Measurements from ENCODE around the gene KRTAP4-1. TPM values are rescaled to one million over a fixed set of nuclear protein-coding genes. Genes with fewer than 3 reads are reported as not detected.
"Not testable (repeated sequence)": the region's sequence is repeated elsewhere in the genome, so short reads cannot be mapped to it uniquely, and the experiment has no call there.

The KRTAP4-1 gene
- total RNA-seq = not detected in 2 replicates
- not detected in 2 replicates for polyA plus RNA-seq
- not detected in 2 replicates for polyA plus RNA-seq (2011; cell fraction: cytosol; rRNA removed)
- not detected in 2 replicates for polyA plus RNA-seq (2011; cell fraction: nucleus; rRNA removed)
- polyA plus RNA-seq (2012) = not detected in 2 replicates
- not detected in 2 replicates for polyA minus RNA-seq
- polyA minus RNA-seq (2011; cell fraction: cytosol; rRNA and poly(A)+ RNA removed) = not detected
- not detected in 2 replicates for polyA minus RNA-seq (2011; cell fraction: nucleus; rRNA and poly(A)+ RNA removed)
- not detected for Bru-seq, nascent RNA
- BruChase-seq, experiment 1, labeled RNA remaining after a 6-hour chase = not detected
- not detected for BruChase-seq, experiment 2, labeled RNA remaining after a 2-hour chase
- long read RNA-seq = 0 reads

DNA sequence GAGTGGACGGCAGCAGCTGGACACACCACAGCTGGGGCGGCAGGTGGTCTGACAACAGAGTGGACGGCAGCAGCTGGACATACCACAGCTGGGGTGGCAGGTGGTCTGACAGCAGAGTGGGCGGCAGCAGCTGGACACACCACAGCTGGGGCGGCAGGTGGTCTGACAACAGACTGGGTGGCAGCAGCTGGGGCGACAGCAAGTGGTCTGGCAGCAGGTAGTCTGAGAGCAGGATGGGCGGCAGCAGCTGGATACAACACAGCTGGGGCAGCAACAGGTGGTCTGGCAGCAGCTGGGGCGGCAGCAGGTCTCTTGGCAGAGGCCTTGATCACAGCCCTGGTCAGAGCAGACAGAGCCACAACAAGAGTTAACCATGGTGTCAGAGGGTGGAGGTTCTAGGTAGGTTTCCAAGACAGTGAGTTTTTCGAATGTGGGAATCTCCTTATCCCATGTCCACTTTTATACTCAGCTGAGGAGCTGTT is at the start of gene KRTAP4-1:
Gene KRTAP4-1 (minus strand): TSS at position 432 of the 482 bp plus-strand sequence. CDS start 57 bp downstream, at position 375.
- DNase-seq (ENCODE audit: low read depth, low spot score) = no peak
- POLR2A ChIA-PET = no interaction called here
- no TSS peak for BruUV-seq (replicated peaks)
- no peak for FAIRE-seq
- CTCF ChIA-PET = no interaction called here
- Histone ChIP-seq H3K79me2 (ENCODE audit: control insufficient read depth, insufficient read depth, low read length) (no peaks in the 10 kb centered on the region), H3K4me1 (ENCODE audit: control insufficient read depth, extremely low read depth, insufficient read depth, low read length) (no peaks in the 10 kb centered on the region), H3K9ac (replicated peaks; ENCODE audit: extremely low read depth, insufficient read depth, low read length) (no peak within 1 kb of the TSS), H3K36me3 (ENCODE audit: control insufficient read depth in 2 of 2, extremely low read depth in 1 of 2, insufficient read depth in 2 of 2, low read length in 2 of 2) (no peaks in the 10 kb centered on the region), H3K27ac (ENCODE audit: insufficient read depth, low read depth, low read length) (no peak within 1 kb of the TSS), H3K27me3 (ENCODE audit: control insufficient read depth in 2 of 2, insufficient read depth in 2 of 2, low read length in 2 of 2) (no peaks in the 10 kb centered on the region), H3K4me3 (replicated peaks in 1 of 3; ENCODE audit: insufficient read depth in 1 of 3, low read depth in 1 of 3, low read length in 3 of 3) (no peak within 1 kb of the TSS), H2AFZ (ENCODE audit: low read depth, low read length) (no peak within 1 kb of the TSS), H3K9me3 (replicated peaks; ENCODE audit: control insufficient read depth, insufficient read depth, low read length) (no peaks in the 10 kb centered on the region), H4K20me1 (replicated peaks; ENCODE audit: control insufficient read depth, extremely low read depth, insufficient read depth, low read length) (no peaks in the 10 kb centered on the region), H3K4me2 (ENCODE audit: insufficient read depth, low read length) (no peak within 1 kb of the TSS), H3K9me1 (replicated peaks; ENCODE audit: control insufficient read depth, extremely low read depth, insufficient read depth, low read length) (no peaks in the 10 kb centered on the region)
- no peak for TF ChIP-seq POLR2AphosphoS5 (IDR thresholded peaks at IDR 0.05; ENCODE audit: insufficient read depth, low read depth, low read length)
- TF ChIP-seq FOS (IDR thresholded peaks at IDR 0.05; ENCODE audit: borderline replicate concordance, insufficient read depth, low read length) = no peak
- TF ChIP-seq, protein P1, sequence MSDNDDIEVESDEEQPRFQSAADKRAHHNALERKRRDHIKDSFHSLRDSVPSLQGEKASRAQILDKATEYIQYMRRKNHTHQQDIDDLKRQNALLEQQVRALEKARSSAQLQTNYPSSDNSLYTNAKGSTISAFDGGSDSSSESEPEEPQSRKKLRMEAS (IDR thresholded peaks at IDR 0.05; ENCODE audit: insufficient read depth, insufficient read length) = no peak
- TF ChIP-seq JUN (IDR thresholded peaks at IDR 0.05; ENCODE audit: borderline replicate concordance, insufficient read depth, insufficient read length, low read depth) = no peak
- TF ChIP-seq GATA2 (IDR thresholded peaks at IDR 0.05; ENCODE audit: insufficient read depth, insufficient read length, low read depth, low read length) = no peak
- TF ChIP-seq, protein P2, sequence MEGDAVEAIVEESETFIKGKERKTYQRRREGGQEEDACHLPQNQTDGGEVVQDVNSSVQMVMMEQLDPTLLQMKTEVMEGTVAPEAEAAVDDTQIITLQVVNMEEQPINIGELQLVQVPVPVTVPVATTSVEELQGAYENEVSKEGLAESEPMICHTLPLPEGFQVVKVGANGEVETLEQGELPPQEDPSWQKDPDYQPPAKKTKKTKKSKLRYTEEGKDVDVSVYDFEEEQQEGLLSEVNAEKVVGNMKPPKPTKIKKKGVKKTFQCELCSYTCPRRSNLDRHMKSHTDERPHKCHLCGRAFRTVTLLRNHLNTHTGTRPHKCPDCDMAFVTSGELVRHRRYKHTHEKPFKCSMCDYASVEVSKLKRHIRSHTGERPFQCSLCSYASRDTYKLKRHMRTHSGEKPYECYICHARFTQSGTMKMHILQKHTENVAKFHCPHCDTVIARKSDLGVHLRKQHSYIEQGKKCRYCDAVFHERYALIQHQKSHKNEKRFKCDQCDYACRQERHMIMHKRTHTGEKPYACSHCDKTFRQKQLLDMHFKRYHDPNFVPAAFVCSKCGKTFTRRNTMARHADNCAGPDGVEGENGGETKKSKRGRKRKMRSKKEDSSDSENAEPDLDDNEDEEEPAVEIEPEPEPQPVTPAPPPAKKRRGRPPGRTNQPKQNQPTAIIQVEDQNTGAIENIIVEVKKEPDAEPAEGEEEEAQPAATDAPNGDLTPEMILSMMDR (IDR thresholded peaks at IDR 0.05; ENCODE audit: extremely low read depth in 1 of 2, insufficient read depth in 1 of 2, low read depth in 1 of 2, low read length in 2 of 2) = no peak
- no peak for TF ChIP-seq EZH2 (IDR thresholded peaks at IDR 0.05; ENCODE audit: borderline replicate concordance, low read depth, low read length, severe bottlenecking)
- TF ChIP-seq MYC (IDR thresholded peaks at IDR 0.05; ENCODE audit: low read depth, low read length) = no peak
- no peak for TF ChIP-seq POLR2A (IDR thresholded peaks at IDR 0.05; ENCODE audit: low read depth, low read length)
- dilution Hi-C loops (cut with MboI; ENCODE audit: extremely low pct_ligation_motif_present, low sequenced_read_pairs) = no loop called here
- intact Hi-C loops (cut with micrococcal nuclease) = no loop called here

DNA sequence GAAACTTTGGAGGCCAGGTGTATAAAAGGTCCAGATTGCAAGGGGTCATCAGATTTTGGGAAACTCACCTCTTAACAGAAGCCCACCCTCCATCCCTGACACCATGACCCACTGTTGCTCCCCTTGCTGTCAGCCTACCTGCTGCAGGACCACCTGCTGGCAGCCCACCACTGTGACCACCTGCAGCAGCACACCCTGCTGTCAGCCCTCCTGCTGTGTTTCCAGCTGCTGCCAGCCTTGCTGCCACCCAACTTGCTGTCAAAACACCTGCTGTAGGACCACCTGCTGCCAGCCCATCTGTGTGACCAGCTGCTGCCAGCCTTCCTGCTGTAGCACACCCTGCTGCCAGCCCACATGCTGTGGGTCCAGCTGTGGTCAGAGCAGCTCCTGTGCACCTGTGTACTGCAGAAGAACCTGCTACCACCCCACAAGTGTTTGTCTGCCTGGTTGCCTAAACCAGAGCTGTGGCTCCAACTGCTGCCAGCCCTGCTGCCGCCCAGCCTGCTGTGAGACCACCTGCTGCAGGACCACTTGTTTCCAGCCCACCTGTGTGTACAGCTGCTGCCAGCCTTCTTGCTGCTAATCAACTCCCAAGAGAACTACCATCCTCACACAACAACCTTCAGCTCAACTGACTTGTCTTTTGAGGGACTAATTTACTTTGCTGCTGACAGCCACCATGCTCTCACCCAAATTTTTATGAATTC is 47.8 kb upstream of the KRTAP4-1 start, which contains the start of gene KRTAP9-3:
Gene KRTAP9-3 (plus strand): TSS at position 51 of the 707 bp plus-strand sequence. CDS start 53 bp downstream, at position 104.
- H3K36me3 ChIP-seq (ENCODE audit: control insufficient read depth in 2 of 2, extremely low read depth in 1 of 2, insufficient read depth in 2 of 2, low read length in 2 of 2); intact Hi-C loops (cut with micrococcal nuclease); H3K27me3 ChIP-seq (ENCODE audit: control insufficient read depth in 2 of 2, insufficient read depth in 2 of 2, low read length in 2 of 2); H3K27ac ChIP-seq (ENCODE audit: insufficient read depth, low read depth, low read length); dilution Hi-C loops (cut with MboI; ENCODE audit: extremely low pct_ligation_motif_present, low sequenced_read_pairs); POLR2A ChIA-PET; H3K4me2 ChIP-seq (ENCODE audit: insufficient read depth, low read length); H3K79me2 ChIP-seq (ENCODE audit: control insufficient read depth, insufficient read depth, low read length); BruUV-seq (replicated peaks); H4K20me1 ChIP-seq (replicated peaks; ENCODE audit: control insufficient read depth, extremely low read depth, insufficient read depth, low read length); DNase-seq (ENCODE audit: low read depth, low spot score); H3K9me3 ChIP-seq (replicated peaks; ENCODE audit: control insufficient read depth, insufficient read depth, low read length); H3K9me1 ChIP-seq (replicated peaks; ENCODE audit: control insufficient read depth, extremely low read depth, insufficient read depth, low read length); H3K4me3 ChIP-seq (replicated peaks in 1 of 3; ENCODE audit: insufficient read depth in 1 of 3, low read depth in 1 of 3, low read length in 3 of 3); CTCF ChIA-PET; FAIRE-seq; H2AFZ ChIP-seq (ENCODE audit: low read depth, low read length); H3K9ac ChIP-seq (replicated peaks; ENCODE audit: extremely low read depth, insufficient read depth, low read length); H3K4me1 ChIP-seq (ENCODE audit: control insufficient read depth, extremely low read depth, insufficient read depth, low read length): not testable (repeated sequence)
